GF-D8 (cell line): Measurements from ENCODE around the gene NDUFS2.
"Not testable (repeated sequence)": the region's sequence is repeated elsewhere in the genome, so short reads cannot be mapped to it uniquely, and the experiment has no call there.

Source experiments
- DNase-seq: peaks from one replicate; lab custom pipeline; 2025; lab: John Stamatoyannopoulos, UW

NDUFS2 gene

GRCh38 chr1:161220002-161220401, 17.8 kb downstream of the NDUFS2 start:
- no peak for DNase-seq

GRCh38 chr1:161222175-161223019, 20.2 kb downstream of the NDUFS2 start:
- DNase-seq = no peak

GRCh38 chr1:161223805-161224694, 21.9 kb downstream of the NDUFS2 start:
- no peak for DNase-seq

GRCh38 chr1:161224695-161225087, 22.5 kb downstream of the NDUFS2 start:
- DNase-seq = not testable (repeated sequence)

GRCh38 chr1:161225178-161225533, 23.0 kb downstream of the NDUFS2 start:
- DNase-seq = no peak

GRCh38 chr1:161225534-161226319, 23.6 kb downstream of the NDUFS2 start, which contains the start of gene TOMM40L:
TSS of gene TOMM40L (plus strand) at chr1:161226060. CDS start at chr1:161226490, 430 bp downstream.
- peak; percentile 99 for DNase-seq

GRCh38 chr1:161226320-161226711, 24.1 kb downstream of the NDUFS2 start:
- no peak for DNase-seq

- no peak for DNase-seq
Measured at GRCh38 chr1:161226759-161227158, 24.6 kb downstream of the NDUFS2 start.

GRCh38 chr1:161227196-161227871, 25.2 kb downstream of the NDUFS2 start:
- DNase-seq = peak; percentile 74

GRCh38 chr1:161228032-161228431, 25.9 kb downstream of the NDUFS2 start:
- DNase-seq = no peak

- DNase-seq = no peak
Measured at GRCh38 chr1:161229896-161230295, 27.7 kb downstream of the NDUFS2 start.

- no peak for DNase-seq
Measured at GRCh38 chr1:161230762-161231161, 28.6 kb downstream of the NDUFS2 start.

GRCh38 chr1:161233102-161233501, 30.9 kb downstream of the NDUFS2 start:
- no peak for DNase-seq

- DNase-seq = no peak
Measured at GRCh38 chr1:161235957-161236775, 34.0 kb downstream of the NDUFS2 start.

- DNase-seq = no peak
Measured at GRCh38 chr1:161238039-161238473, 35.9 kb downstream of the NDUFS2 start, which contains the start of gene NR1I3. TSS of gene NR1I3 (minus strand) at chr1:161238203. CDS start at chr1:161236565, 1,638 bp downstream.

- DNase-seq = no peak
Measured at GRCh38 chr1:161241682-161242081, 39.5 kb downstream of the NDUFS2 start.

GRCh38 chr1:161242313-161242712, 40.1 kb downstream of the NDUFS2 start:
- no peak for DNase-seq

- no peak for DNase-seq
Measured at GRCh38 chr1:161244888-161245287, 42.7 kb downstream of the NDUFS2 start.

GRCh38 chr1:161250100-161250499, 47.9 kb downstream of the NDUFS2 start:
- DNase-seq = not testable (repeated sequence)

GRCh38 chr1:161250829-161251228, 48.7 kb downstream of the NDUFS2 start:
- no peak for DNase-seq
